IgD-negative memory B cell (primary cell): ENCODE results near the gene DCLK3. TPM values are rescaled to one million over a fixed set of nuclear protein-coding genes. Genes with fewer than 3 reads are reported as not detected.

Source experiments
- H3K27ac Mint-ChIP-seq, 3 donors: one replicate each; pipeline ENCODE4 v1.8.0; 2020 to 2022; ENCODE audit warnings: mild to moderate bottlenecking in 3 of 3, mixed read lengths in 3 of 3, moderate library complexity in 1 of 3
- H3K27me3 Mint-ChIP-seq: one replicate; pipeline ENCODE4 v1.8.0; 2021; ENCODE audit warnings: mixed read lengths
- H3K36me3 Mint-ChIP-seq: one replicate; pipeline ENCODE4 v1.8.0; 2020; ENCODE audit warnings: mild to moderate bottlenecking, mixed read lengths
- H3K4me1 Mint-ChIP-seq, 3 donors: one replicate each; pipeline ENCODE4 v1.8.0; 2020 to 2022; ENCODE audit warnings: mixed read lengths in 3 of 3, mild to moderate bottlenecking in 1 of 3
- H3K4me3 Mint-ChIP-seq, 4 donors: one replicate each; pipeline ENCODE4 v1.8.0; 2020 to 2022; ENCODE audit warnings: mild to moderate bottlenecking in 4 of 4, mixed read lengths in 4 of 4, moderate library complexity in 3 of 4
- H3K9me3 Mint-ChIP-seq, 3 donors: one replicate each; pipeline ENCODE4 v1.8.0; 2020 to 2021; ENCODE audit warnings: mixed read lengths in 3 of 3, mild to moderate bottlenecking in 1 of 3
- polyA plus RNA-seq: library from polyadenylated mRNA; unstranded; fragments of 300-500 nt; fragmentation: Illumina TruSeq; gene quantifications from one replicate; pipeline ENCODE4 v1.2.3, GENCODE V29; 2021

The DCLK3 gene
- polyA plus RNA-seq, 1 donor from 2014 or later, result not detected

DNA sequence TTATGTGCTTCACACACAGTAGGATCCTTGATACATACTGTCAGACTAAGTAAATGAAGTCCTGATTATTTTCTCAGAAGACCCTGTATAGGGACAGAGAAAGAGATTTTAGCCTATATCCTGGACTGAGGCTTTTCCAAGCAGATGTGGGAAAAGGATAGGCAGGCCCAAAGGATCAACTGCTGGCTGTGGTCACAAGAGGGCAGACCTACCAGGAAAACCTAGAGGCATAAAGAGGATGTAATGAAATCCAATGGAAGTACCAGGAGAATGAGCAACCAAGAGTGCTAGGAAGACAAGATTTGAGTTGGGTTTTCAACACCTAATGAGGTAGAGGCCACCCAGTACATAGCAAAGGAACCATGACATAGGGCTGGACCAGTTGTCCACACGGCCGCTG is 23.1 kb downstream of the DCLK3 start:
- Mint-ChIP-seq H3K27ac (no peak overlapping the region), H3K36me3 (peaks cover 5% of the 10 kb centered on the region), H3K9me3 (no peaks in the 10 kb centered on the region), H3K27me3 (peaks cover 11% of the 10 kb centered on the region), H3K4me3 (no peak overlapping the region), H3K4me1 (no peaks in the 10 kb centered on the region)

DNA sequence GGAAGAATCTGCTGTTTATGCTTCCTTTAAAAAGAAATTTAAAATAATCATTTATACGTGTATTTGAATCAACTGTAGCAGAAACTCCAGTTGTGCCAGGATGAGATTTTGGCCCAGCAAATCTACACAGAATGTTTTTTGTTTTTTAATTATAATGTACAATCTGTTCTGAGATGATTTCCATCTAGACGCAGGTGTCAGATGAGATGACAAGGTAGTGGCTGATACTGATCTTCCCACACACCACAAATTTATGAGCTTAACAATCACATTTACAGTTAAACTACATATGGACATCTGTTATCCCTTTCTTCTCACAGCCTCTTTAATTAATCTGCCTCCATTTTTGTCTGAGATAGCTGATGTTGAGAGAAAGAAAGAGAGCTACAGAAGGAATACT is 23.6 kb downstream of the DCLK3 start:
- Mint-ChIP-seq H3K27ac (no peak overlapping the region), H3K27me3 (peaks cover 11% of the 10 kb centered on the region), H3K9me3 (no peaks in the 10 kb centered on the region), H3K36me3 (peaks cover 5% of the 10 kb centered on the region), H3K4me3 (no peak overlapping the region), H3K4me1 (no peaks in the 10 kb centered on the region)

DNA sequence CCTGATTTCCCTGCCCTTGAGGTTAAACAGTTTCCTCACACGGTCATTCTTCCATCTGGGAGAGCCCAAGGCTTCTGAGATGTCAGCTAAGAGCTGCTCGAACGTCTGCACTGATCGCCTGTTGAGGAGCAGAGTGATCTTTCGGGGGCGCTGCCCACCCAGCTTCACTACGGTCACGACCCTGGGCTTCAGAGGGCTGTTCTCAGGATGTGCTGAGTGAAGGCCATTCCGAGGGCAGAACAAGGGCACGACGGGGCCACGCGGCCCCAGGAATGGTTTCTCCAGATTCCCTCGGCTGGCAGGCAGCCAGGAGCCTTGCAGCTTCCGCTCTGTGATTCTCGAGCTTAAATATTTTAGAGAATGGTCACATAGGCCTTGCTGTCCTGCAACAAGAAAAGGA is 25.7 kb downstream of the DCLK3 start:
- Mint-ChIP-seq H3K27me3 (peaks cover 11% of the 10 kb centered on the region), H3K27ac (no peak overlapping the region), H3K36me3 (peaks cover 5% of the 10 kb centered on the region), H3K9me3 (no peaks in the 10 kb centered on the region), H3K4me1 (no peaks in the 10 kb centered on the region), H3K4me3 (no peak overlapping the region)

GRCh38 chr3:36736301-36736700 is 28.1 kb downstream of the DCLK3 start:
- Mint-ChIP-seq H3K36me3 (peaks cover 5% of the 10 kb centered on the region), H3K4me3 (no peak overlapping the region)

DNA sequence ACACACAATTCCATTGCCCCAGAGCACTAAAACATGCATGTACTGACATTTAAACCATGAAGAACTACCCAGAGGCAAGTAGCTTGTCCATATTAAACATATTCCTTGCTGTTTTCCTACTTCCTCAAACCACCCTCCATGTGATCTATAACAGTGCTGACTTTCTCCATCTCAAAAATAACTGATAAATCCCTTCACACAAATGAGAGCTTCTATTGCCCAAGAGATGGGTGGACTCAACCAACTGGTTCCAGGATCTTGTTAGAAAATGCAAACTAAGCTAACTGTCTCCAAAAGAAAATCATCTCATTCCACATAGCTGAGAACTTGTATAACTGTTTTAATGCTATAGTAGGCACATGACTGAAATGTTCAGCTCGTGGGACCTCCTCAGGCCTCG is 29.6 kb downstream of the DCLK3 start:
- Mint-ChIP-seq H3K4me3 (no peak overlapping the region), H3K36me3 (peaks cover 5% of the 10 kb centered on the region), H3K4me1 (no peaks in the 10 kb centered on the region), H3K27ac (no peak overlapping the region), H3K27me3 (peaks cover 5% of the 10 kb centered on the region), H3K9me3 (no peaks in the 10 kb centered on the region)

More at GRCh38 chr3:36736301-36736700, 28.1 kb downstream of the DCLK3 start:
- Mint-ChIP-seq H3K27me3 (peaks cover 6% of the 10 kb centered on the region), H3K27ac (no peak overlapping the region), H3K9me3 (no peaks in the 10 kb centered on the region), H3K4me1 (no peaks in the 10 kb centered on the region)

- Mint-ChIP-seq H3K4me1 (no peaks in the 10 kb centered on the region), H3K27me3 (peaks cover 8% of the 10 kb centered on the region), H3K27ac (no peak overlapping the region), H3K36me3 (peaks cover 5% of the 10 kb centered on the region), H3K4me3 (no peak overlapping the region), H3K9me3 (no peaks in the 10 kb centered on the region)
These were observed 30.6 kb downstream of the DCLK3 start for GRCh38 chr3:36733723-36734122.

DNA sequence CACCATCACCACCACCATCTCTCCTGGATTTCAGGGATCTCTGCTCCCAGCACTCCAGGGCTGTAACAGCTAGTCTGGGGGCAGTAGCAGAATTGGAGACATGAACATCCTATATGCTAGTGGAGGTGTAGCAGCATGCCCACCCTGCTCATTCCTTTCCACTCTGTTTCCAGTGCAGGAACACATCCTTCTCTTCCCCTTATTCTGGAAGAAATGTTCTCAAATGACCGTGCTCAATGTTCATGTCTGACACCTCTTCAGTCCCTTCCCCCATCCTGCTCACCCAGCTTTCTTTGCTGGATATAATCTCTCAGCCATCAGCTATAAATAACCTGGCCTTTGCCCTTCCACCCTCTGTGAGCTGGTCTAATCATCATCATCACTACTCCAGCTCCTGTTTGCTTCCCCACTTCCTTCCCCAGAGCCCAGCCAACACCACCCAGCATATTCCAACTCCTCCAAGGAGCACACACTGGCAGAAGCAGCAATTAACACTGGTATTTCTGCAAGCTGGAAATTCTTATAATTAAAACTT is 31.1 kb downstream of the DCLK3 start:
- Mint-ChIP-seq H3K4me3 (no peak overlapping the region), H3K9me3 (no peaks in the 10 kb centered on the region), H3K4me1 (no peaks in the 10 kb centered on the region), H3K36me3 (peaks cover 5% of the 10 kb centered on the region), H3K27me3 (peaks cover 9% of the 10 kb centered on the region), H3K27ac (no peak overlapping the region)

DNA sequence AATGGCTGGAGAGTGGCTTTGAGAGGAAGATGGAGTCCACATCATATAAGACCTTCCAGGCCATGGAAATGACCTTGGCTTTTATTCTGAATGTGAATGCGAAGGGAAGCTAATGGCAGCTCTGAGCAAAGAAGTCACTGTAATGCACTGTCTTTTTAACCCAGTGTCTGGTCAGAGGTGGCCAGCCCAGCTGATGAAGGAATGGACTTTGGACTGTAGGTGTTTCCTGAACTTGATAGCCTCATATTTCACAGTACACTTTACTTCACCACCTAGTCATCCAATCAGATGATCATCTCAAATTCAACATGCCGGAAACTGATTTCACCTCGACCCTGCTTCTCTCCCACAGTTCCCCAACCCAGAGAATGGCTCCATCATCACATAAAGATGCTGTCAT is 33.4 kb downstream of the DCLK3 start:
- H3K36me3 Mint-ChIP-seq, result no peaks in the 10 kb centered on the region
- H3K27me3 Mint-ChIP-seq, result peaks cover 7% of the 10 kb centered on the region
- H3K27ac Mint-ChIP-seq, result no peak overlapping the region
- H3K4me3 Mint-ChIP-seq, result no peak overlapping the region
- H3K9me3 Mint-ChIP-seq, result no peaks in the 10 kb centered on the region
- no peaks in the 10 kb centered on the region for H3K4me1 Mint-ChIP-seq

GRCh38 chr3:36729204-36730056 is 34.9 kb downstream of the DCLK3 start:
- Mint-ChIP-seq H3K27me3 (peaks cover 7% of the 10 kb centered on the region), H3K9me3 (no peaks in the 10 kb centered on the region), H3K4me1 (no peaks in the 10 kb centered on the region), H3K4me3 (no peak overlapping the region), H3K27ac (no peak overlapping the region), H3K36me3 (no peaks in the 10 kb centered on the region)

- peaks cover 1% of the 10 kb centered on the region for H3K27me3 Mint-ChIP-seq
- no peak overlapping the region for H3K27ac Mint-ChIP-seq
- H3K4me1 Mint-ChIP-seq, result no peaks in the 10 kb centered on the region
- no peaks in the 10 kb centered on the region for H3K9me3 Mint-ChIP-seq
- H3K4me3 Mint-ChIP-seq, result no peak overlapping the region
- H3K36me3 Mint-ChIP-seq, result no peaks in the 10 kb centered on the region
These were observed 49.8 kb downstream of the DCLK3 start for GRCh38 chr3:36714343-36715086.

DNA sequence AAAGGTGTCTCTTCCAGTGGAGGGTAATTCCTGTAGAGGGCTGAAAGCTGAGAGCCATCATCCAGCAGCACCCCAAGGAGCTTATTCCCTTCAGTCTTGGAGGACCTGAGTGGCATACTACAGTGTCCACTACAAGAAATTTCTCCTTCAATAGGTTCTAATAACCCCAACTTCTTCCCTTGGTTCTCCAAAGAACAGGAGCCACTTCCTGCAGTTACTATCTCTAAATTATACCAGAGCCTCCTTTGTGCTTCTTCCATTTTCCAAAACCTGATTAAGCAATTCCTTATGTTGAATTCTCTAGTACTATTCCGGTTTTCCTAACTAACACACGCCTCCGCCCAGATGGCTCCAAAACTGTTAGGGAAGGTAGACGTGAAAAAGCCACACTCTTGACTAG is 50.4 kb downstream of the DCLK3 start:
- Mint-ChIP-seq H3K36me3 (no peaks in the 10 kb centered on the region), H3K9me3 (no peaks in the 10 kb centered on the region), H3K4me3 (no peak overlapping the region), H3K4me1 (no peaks in the 10 kb centered on the region), H3K27ac (no peak overlapping the region), H3K27me3 (no peaks in the 10 kb centered on the region)

- Mint-ChIP-seq H3K4me3 (no peak overlapping the region), H3K36me3 (no peaks in the 10 kb centered on the region), H3K27ac (no peak overlapping the region), H3K9me3 (no peaks in the 10 kb centered on the region), H3K4me1 (peaks cover 0 to 2% (median 0%) of the 10 kb centered on the region in 3 donors), H3K27me3 (no peaks in the 10 kb centered on the region)
These were observed 53.7 kb downstream of the DCLK3 start for GRCh38 chr3:36710606-36711005.

DNA sequence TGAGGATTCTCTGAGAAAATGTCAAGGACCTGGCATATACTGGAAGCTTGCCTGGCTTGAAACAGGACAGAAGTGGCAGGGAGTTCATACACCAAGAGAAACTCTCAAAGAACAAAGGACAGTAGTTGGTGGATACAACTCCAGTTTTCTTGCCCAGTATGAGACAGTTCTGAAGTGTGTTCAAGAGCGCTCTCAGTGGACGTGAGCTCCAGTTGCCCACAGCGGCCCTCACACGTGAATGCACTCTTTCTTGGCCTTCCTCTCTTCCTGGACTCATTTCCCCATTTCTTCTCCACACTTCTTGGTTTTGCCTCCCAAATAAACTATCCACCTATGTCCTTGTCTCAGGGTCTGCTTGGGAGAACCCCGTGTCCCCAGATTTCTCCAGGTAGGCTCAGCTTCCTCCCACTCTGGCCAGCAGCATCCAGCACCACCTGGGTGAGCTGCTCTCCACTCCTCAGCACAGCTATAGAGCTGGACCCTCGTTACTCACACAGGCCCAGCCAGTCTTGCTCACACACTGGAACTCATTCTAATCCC is 54.5 kb downstream of the DCLK3 start:
- Mint-ChIP-seq H3K27me3 (no peaks in the 10 kb centered on the region), H3K36me3 (no peaks in the 10 kb centered on the region), H3K4me3 (no peak overlapping the region), H3K9me3 (no peaks in the 10 kb centered on the region), H3K4me1 (peaks cover 0 to 2% (median 0%) of the 10 kb centered on the region in 3 donors), H3K27ac (no peak overlapping the region)

DNA sequence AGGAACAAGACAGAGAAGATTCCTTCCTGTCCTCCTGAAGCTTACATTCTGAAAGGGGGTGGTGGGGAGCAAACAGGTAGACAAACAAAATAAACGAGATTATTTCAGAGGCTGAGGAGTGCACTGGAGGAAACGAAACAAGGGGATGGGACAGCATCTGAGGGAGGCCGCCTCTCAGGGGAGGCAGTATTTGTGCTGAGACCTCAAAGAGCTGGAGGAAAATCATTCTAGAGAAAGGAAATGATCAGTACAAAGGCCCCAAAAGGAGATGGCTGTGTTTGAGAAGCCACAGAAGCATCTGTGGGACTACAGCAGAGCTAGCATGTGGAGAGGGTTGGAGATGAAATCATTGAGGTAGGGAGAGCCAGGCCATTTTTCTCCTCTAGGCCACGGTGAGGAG is 55.1 kb downstream of the DCLK3 start:
- Mint-ChIP-seq H3K36me3 (no peaks in the 10 kb centered on the region), H3K4me3 (no peak overlapping the region), H3K27ac (no peak overlapping the region), H3K4me1 (peaks cover 0 to 2% (median 0%) of the 10 kb centered on the region in 3 donors), H3K27me3 (peaks cover 3% of the 10 kb centered on the region), H3K9me3 (no peaks in the 10 kb centered on the region)

DNA sequence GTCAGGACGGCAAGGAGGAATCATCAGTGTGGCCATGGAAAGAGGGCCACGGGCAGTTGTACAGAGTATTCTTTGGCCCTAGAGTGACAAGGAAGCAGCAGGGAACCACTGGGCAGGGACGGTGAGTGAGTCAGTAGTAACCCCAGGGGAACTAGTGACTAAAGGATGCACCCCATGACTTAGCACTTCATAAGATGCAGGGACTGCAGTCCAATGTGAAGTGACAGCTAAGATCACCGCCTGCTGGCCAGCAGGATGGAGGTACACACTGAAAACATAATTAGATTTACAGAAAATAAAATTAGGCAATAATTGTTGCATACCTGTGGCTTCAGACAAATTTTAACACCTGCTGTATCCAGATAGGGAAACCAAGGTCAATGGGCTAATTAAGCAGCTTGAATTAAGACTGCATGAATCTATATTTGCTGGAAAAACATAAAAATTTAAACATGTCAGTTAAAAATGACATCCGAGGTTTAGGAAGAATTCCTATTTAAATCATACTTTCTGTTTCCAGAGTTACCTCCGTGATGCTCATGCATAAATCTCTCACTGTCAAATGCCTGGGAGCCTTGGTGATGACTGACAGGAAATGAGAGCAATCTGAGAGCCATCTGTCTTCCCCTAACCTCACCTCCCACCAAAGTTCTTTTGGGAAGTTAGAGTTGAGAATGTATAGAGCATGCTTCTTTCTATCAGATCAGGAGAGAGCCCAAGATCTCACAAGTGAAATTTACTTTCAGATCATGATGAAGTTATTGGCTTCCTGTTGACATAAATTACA is 56.5 kb downstream of the DCLK3 start:
- H3K4me3 Mint-ChIP-seq, result no peak overlapping the region

More for the DNA sequence above, 56.5 kb downstream of the DCLK3 start:
- H3K27ac Mint-ChIP-seq, result peak overlapping the region in 1 of 3 donors; percentile 41
- H3K36me3 Mint-ChIP-seq, result no peaks in the 10 kb centered on the region
- peaks cover 5% of the 10 kb centered on the region for H3K27me3 Mint-ChIP-seq
- peaks cover 0 to 2% (median 0%) of the 10 kb centered on the region in 3 donors for H3K4me1 Mint-ChIP-seq
- no peaks in the 10 kb centered on the region for H3K9me3 Mint-ChIP-seq
